Colon (tissue), 2 donors: ENCODE results near the gene IL1RAP.
"Not testable (repeated sequence)": the region's sequence is repeated elsewhere in the genome, so short reads cannot be mapped to it uniquely, and the experiment has no call there.

Experiments
- FAIRE-seq: peaks from 2 replicates; lab custom pipeline; 2012; peaks lifted over from hg19 to GRCh38; lab: Jason Lieb, UNC
- donor health status: control.
- donor health status: control.

The IL1RAP gene

GRCh38 chr3:190506271-190506670 lies 7.6 kb upstream of the IL1RAP start:
- no peak for FAIRE-seq

- FAIRE-seq = no peak
These were observed 1.2 kb upstream of the IL1RAP start for GRCh38 chr3:190512666-190513065.

GRCh38 chr3:190514413-190515153 lies 698 bp downstream of the IL1RAP start:
- no peak for FAIRE-seq

GRCh38 chr3:190516416-190516815 lies 2.5 kb downstream of the IL1RAP start:
- FAIRE-seq = no peak

GRCh38 chr3:190517687-190518086 lies 3.8 kb downstream of the IL1RAP start:
- FAIRE-seq = no peak

- not testable (repeated sequence) for FAIRE-seq
These were observed 4.6 kb downstream of the IL1RAP start for GRCh38 chr3:190518531-190518930.

GRCh38 chr3:190519886-190520285 lies 6.0 kb downstream of the IL1RAP start:
- no peak for FAIRE-seq

GRCh38 chr3:190521998-190522397 lies 8.1 kb downstream of the IL1RAP start:
- no peak for FAIRE-seq

GRCh38 chr3:190522621-190523222 lies 8.8 kb downstream of the IL1RAP start:
- FAIRE-seq = no peak

- no peak for FAIRE-seq
These were observed 11.1 kb downstream of the IL1RAP start for GRCh38 chr3:190524942-190525341.

GRCh38 chr3:190525634-190526033 lies 11.7 kb downstream of the IL1RAP start:
- FAIRE-seq = no peak

- FAIRE-seq = no peak
These were observed 13.2 kb downstream of the IL1RAP start for GRCh38 chr3:190526787-190527762.

- FAIRE-seq = no peak
These were observed 14.8 kb downstream of the IL1RAP start for GRCh38 chr3:190528706-190529105.

GRCh38 chr3:190531406-190531805 lies 17.5 kb downstream of the IL1RAP start:
- FAIRE-seq = no peak

- no peak for FAIRE-seq
These were observed 18.9 kb downstream of the IL1RAP start for GRCh38 chr3:190532731-190533203.

GRCh38 chr3:190533511-190534281 lies 19.8 kb downstream of the IL1RAP start:
- no peak for FAIRE-seq

GRCh38 chr3:190534386-190534785 lies 20.5 kb downstream of the IL1RAP start:
- FAIRE-seq = no peak

- no peak for FAIRE-seq
These were observed 21.1 kb downstream of the IL1RAP start for GRCh38 chr3:190534986-190535385.

GRCh38 chr3:190537146-190537545 lies 23.3 kb downstream of the IL1RAP start:
- FAIRE-seq = no peak

- no peak for FAIRE-seq
These were observed 24.4 kb downstream of the IL1RAP start for GRCh38 chr3:190538288-190538687.

- peak; percentile 72 for FAIRE-seq
These were observed 25.6 kb downstream of the IL1RAP start for GRCh38 chr3:190539526-190539925.

- FAIRE-seq = no peak
These were observed 27.1 kb downstream of the IL1RAP start for GRCh38 chr3:190541008-190541407.
